Transverse colon (tissue), 4 donors: ENCODE data around the gene MBOAT2.

ENCODE experiments used
- EP300 ChIP-seq: sonication (generic); formaldehyde crosslinking; IDR thresholded peaks from one replicate; pipeline ENCODE4 v1.6.1; 2017; ENCODE audit warnings: antibody characterized with exemption, low read depth
- POLR2AphosphoS5 ChIP-seq, 3 donors: sonication (generic); formaldehyde crosslinking; IDR thresholded peaks; one replicate each; pipeline ENCODE4 v1.6.1; 2016; ENCODE audit warnings: antibody characterized with exemption in 3 of 3
- TF ChIP-seq, protein P1 (sequence below), 5 experiments: fragments of 200-600 bp in 3 of 5; fragments of 450-650 bp in 2 of 5; sonication (generic) in 3 of 5; IDR thresholded peaks; 1 replicate in 2 of 5; 2 replicates in 3 of 5; pipeline ENCODE4 v1.5.1; 2016 to 2017; ENCODE audit warnings: antibody characterized with exemption in 5 of 5, inconsistent platforms in 3 of 5, mild to moderate bottlenecking in 2 of 5, moderate library complexity in 1 of 5

DNA sequence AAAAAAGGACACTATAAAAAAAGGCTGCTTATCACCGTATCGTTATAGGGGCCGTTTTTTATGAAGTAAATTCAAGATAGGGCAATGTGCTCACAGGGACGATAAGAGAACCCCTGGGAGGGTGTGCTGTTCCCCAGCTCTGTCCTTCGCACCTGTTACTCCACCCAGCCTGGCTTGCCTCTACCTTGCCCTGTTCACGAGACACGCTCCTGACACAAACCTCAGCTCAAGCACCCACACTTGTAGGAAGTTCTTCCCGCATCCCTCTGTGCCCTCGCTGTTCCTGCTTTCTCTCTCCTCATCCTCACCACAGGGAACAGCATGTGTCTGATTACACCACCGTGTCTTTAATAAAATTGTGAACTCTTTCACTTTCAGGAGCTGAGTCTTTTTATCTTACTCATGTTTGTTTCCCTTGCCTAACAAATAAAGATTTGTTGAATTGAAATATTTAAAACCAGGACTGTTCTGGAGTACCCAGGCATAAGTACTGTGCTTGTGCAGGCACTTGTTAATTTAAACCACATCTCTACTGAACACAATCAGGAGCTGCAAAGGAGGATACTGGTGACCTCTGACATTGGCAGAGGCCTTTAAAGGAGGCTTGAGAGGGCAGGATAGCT, 140.0 kb downstream of the MBOAT2 start:
- TF ChIP-seq, protein P1, sequence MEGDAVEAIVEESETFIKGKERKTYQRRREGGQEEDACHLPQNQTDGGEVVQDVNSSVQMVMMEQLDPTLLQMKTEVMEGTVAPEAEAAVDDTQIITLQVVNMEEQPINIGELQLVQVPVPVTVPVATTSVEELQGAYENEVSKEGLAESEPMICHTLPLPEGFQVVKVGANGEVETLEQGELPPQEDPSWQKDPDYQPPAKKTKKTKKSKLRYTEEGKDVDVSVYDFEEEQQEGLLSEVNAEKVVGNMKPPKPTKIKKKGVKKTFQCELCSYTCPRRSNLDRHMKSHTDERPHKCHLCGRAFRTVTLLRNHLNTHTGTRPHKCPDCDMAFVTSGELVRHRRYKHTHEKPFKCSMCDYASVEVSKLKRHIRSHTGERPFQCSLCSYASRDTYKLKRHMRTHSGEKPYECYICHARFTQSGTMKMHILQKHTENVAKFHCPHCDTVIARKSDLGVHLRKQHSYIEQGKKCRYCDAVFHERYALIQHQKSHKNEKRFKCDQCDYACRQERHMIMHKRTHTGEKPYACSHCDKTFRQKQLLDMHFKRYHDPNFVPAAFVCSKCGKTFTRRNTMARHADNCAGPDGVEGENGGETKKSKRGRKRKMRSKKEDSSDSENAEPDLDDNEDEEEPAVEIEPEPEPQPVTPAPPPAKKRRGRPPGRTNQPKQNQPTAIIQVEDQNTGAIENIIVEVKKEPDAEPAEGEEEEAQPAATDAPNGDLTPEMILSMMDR (IDR thresholded peaks at IDR 0.05), result no peak
- TF ChIP-seq EP300 (no peak), POLR2AphosphoS5 (IDR thresholded peaks at IDR 0.05) (no peak)
